WI38 (cell line): ENCODE data around the gene UXS1.

Experiments used
- H3K4me3 ChIP-seq: 2 replicates; pipeline ENCODE4 v1.5.1; 2011; ENCODE audit warnings: low read depth, mild to moderate bottlenecking, control low read depth, low read length
- CTCF ChIP-seq: IDR thresholded peaks from 2 replicates; pipeline ENCODE4 v1.5.1; 2012; ENCODE audit warnings: low read depth, mild to moderate bottlenecking, control low read depth, low read length

Gene UXS1

GRCh38 chr2:106195456-106195855, 1.4 kb upstream of the UXS1 start:
- no peak for TF ChIP-seq CTCF

DNA sequence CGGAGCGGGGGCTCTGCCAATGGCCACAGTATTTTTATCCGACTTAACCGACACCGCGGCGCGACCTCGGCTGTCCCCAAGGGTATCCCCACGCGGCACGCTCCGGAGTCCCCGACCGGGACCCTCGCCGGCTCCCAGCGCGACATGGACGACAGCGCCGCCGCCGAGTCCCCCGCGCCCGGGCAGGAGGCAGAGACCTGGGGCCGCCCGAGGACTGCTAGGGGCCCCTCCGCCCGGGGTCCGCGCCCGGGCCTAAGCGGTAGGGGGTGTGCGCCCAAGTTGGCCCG, 468 bp downstream of the UXS1 start:
- TF ChIP-seq CTCF, result no peak
- H3K4me3 ChIP-seq, result peak overlapping the region; percentile 71

More at GRCh38 chr2:106195456-106195855, 1.4 kb upstream of the UXS1 start:
- no peak overlapping the region for H3K4me3 ChIP-seq

- peak overlapping the region; percentile 71 for H3K4me3 ChIP-seq
- no peak for TF ChIP-seq CTCF
These were observed 1.1 kb downstream of the UXS1 start for GRCh38 chr2:106192752-106193689.

DNA sequence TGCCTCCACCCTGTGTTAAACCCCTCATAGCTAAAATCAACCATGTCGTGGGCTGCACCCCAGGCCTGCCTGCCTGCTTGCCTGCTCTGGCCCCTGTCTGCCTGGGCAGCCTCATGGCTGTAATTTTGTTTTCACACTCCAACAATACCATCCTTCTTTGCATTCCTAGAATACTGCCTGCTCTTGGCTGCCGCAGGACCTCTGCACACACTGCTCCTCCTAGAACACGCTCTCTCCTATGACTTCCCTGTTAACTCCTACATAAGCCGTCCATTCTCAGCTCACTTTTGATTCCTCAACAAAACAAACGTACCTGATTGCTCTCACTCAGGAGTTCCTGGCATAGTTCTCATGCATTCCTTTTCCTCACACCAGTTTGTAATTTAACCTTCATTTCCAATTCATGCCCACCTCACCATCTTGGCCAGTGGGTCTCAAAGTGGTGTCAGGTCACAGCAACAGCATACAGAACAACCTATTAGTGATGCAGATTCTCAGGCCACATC, 2.5 kb downstream of the UXS1 start:
- H3K4me3 ChIP-seq, result no peak overlapping the region
- TF ChIP-seq CTCF, result no peak

DNA sequence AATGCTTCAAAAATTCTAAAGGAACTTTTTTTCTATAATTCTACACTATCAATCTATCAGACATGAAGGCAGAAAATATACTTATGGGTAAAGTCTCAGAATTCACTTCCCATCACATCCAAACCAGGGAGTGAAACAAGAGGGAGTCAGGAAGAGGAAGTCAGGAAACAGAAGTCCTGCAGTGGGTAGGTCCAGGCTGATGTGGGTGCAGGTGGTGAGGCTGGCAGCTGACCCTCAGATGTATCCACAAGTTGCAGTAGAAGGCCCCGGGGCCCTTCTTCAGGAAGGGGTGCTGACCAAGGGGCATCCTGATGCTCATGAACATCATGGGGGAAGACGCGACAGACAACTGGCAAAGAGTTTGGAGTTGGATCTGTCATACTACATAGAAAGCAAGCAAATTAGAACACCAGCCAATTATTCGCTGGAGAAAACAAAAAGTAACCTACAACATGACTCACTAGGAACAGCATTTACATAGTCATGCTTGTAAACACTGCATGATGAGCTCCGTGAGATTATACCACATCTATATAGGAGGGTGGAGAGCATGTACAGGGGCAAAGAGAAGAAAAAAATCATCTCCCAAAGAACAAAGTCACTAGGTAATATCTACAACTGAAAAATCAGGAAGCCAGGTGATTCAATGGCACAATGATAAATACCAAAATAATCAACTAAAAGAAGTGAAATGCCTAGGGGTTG, 4.2 kb downstream of the UXS1 start:
- no peak for TF ChIP-seq CTCF
- H3K4me3 ChIP-seq, result no peak overlapping the region

DNA sequence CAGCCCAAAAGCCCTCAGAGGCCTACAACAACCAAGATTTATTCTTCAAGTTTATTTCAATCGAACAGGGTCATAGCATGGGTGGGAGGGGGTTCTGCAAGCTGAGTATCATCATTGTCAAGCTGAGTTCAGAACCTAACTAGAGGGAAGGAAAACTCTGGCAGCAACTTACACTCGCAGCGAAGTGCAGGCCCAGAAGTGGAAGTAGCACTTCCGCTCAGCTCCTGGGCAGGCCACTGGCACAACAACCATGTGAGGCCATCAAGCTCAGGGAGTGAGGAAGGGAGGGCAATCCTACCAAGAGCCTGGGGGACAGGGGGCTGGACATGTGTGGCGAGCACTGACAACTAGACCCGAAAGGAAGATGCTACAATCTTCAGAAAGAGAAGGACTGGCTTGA, 4.8 kb downstream of the UXS1 start:
- no peak overlapping the region for H3K4me3 ChIP-seq
- TF ChIP-seq CTCF, result no peak
